Natural killer cell (primary cell): ENCODE data around the gene ARMC10. TPM values are rescaled to one million over a fixed set of nuclear protein-coding genes. Genes with fewer than 3 reads are reported as not detected.
A peak's percentile ranks its signal among the peaks of the same experiment; 100 is the strongest.
"Not testable (repeated sequence)": the region's sequence is repeated elsewhere in the genome, so short reads cannot be mapped to it uniquely, and the experiment has no call there.

Experiments used
- ATAC-seq, 3 donors: fragments of 150-1000 bp in 2 of 3; fragments of 200-7000 bp in 1 of 3; cut with Tn5 transposase; 1 replicate in 1 of 3; 2 replicates in 2 of 3; pipeline ENCODE4 v1.10.0; 2021; ENCODE audit warnings: mild to moderate bottlenecking in 2 of 3, moderate library complexity in 2 of 3
- DNase-seq, 2 donors: peaks; one replicate each; pipeline versions ENCODE4 v3.0.0 to v3.0.0-alpha.2; 2013 to 2021; ENCODE audit warnings: mixed read lengths in 1 of 2
- H3K27ac ChIP-seq: one replicate; pipeline ENCODE4 v1.5.1; 2013; ENCODE audit warnings: mild to moderate bottlenecking, low read length
- H3K27me3 ChIP-seq: one replicate; pipeline ENCODE4 v1.6.1; 2013; ENCODE audit warnings: low read length; ENCODE audit not compliant: control insufficient read depth, insufficient read depth
- H3K36me3 ChIP-seq: one replicate; pipeline ENCODE4 v1.6.1; 2013; ENCODE audit warnings: low read length; ENCODE audit not compliant: control insufficient read depth, insufficient read depth
- H3K4me1 ChIP-seq: one replicate; pipeline ENCODE4 v1.6.1; 2013; ENCODE audit warnings: low read length; ENCODE audit not compliant: control insufficient read depth, insufficient read depth
- H3K4me3 ChIP-seq: one replicate; pipeline ENCODE4 v1.5.1; 2013; ENCODE audit warnings: low read length
- H3K9me3 ChIP-seq: one replicate; pipeline ENCODE4 v1.6.1; 2013; ENCODE audit warnings: low read length; ENCODE audit not compliant: control insufficient read depth, insufficient read depth
- H3K27ac Mint-ChIP-seq, 2 donors: one replicate each; pipeline ENCODE4 v1.8.0; 2022; ENCODE audit warnings: mild to moderate bottlenecking in 2 of 2, mixed read lengths in 2 of 2, moderate library complexity in 1 of 2
- H3K27me3 Mint-ChIP-seq, 2 donors: one replicate each; pipeline ENCODE4 v1.8.0; 2022; ENCODE audit warnings: low read depth in 2 of 2, mixed read lengths in 2 of 2
- H3K36me3 Mint-ChIP-seq: one replicate; pipeline ENCODE4 v1.8.0; 2022; ENCODE audit warnings: mixed read lengths
- H3K4me1 Mint-ChIP-seq, 2 donors: one replicate each; pipeline ENCODE4 v1.8.0; 2022; ENCODE audit warnings: mixed read lengths in 2 of 2
- H3K4me3 Mint-ChIP-seq: one replicate; pipeline ENCODE4 v1.8.0; 2022; ENCODE audit warnings: mild to moderate bottlenecking, moderate library complexity, mixed read lengths
- H3K9me3 Mint-ChIP-seq, 2 donors: one replicate each; pipeline ENCODE4 v1.8.0; 2022; ENCODE audit warnings: mixed read lengths in 2 of 2
- WGBS: methylation state at CpG from one replicate; pipeline ENCODE4 v1.1.7; 2013; ENCODE audit warnings: missing lambda C conversion rate; ENCODE audit not compliant: insufficient coverage; 5-methylcytosine and 5-hydroxymethylcytosine counted together
- intact Hi-C: fragments of 100-400 bp; cut with micrococcal nuclease; formaldehyde crosslinking; loops from one replicate; pipeline ENCODE4 v1.14.2; 2022
- total RNA-seq, 4 donors: library from RNA; stranded (reverse); fragments of 120-200 nt in 1 of 4; gene quantifications; one replicate each; pipeline versions ENCODE4 v1.2.3 to v1.2.4, GENCODE V29; 2013 to 2022
- TF ChIP-seq, protein P1 (sequence below): fragments of 200-600 bp; IDR thresholded peaks from one replicate; pipeline ENCODE4 v1.8.0; 2022; ENCODE audit warnings: antibody characterized with exemption

The ARMC10 gene
- total RNA-seq, 3 donors from 2014 or later (not counting 1 experiment from before 2014, with no cell fraction given) = 15.0 to 17.2 (median 15.4) TPM

GRCh38 chr7:103075337-103075918, 488 bp downstream of the ARMC10 start:
- H3K9me3 Mint-ChIP-seq = no peaks in the 10 kb centered on the region
- ATAC-seq = peak; percentile 53 to 73 (median 62)
- Histone ChIP-seq H3K27ac (peak overlapping the region; percentile 62), H3K36me3 (no peaks in the 10 kb centered on the region), H3K9me3 (no peaks in the 10 kb centered on the region), H3K4me1 (peaks cover 13% of the 10 kb centered on the region), H3K4me3 (peak overlapping the region; percentile 50), H3K27me3 (no peaks in the 10 kb centered on the region)
- peak overlapping the region; percentile 95 for H3K4me3 Mint-ChIP-seq
- H3K4me1 Mint-ChIP-seq = peaks cover 26 to 30% of the 10 kb centered on the region in 2 donors
- DNase-seq = peak in 1 of 2 donors; percentile 79
- TF ChIP-seq, protein P1, sequence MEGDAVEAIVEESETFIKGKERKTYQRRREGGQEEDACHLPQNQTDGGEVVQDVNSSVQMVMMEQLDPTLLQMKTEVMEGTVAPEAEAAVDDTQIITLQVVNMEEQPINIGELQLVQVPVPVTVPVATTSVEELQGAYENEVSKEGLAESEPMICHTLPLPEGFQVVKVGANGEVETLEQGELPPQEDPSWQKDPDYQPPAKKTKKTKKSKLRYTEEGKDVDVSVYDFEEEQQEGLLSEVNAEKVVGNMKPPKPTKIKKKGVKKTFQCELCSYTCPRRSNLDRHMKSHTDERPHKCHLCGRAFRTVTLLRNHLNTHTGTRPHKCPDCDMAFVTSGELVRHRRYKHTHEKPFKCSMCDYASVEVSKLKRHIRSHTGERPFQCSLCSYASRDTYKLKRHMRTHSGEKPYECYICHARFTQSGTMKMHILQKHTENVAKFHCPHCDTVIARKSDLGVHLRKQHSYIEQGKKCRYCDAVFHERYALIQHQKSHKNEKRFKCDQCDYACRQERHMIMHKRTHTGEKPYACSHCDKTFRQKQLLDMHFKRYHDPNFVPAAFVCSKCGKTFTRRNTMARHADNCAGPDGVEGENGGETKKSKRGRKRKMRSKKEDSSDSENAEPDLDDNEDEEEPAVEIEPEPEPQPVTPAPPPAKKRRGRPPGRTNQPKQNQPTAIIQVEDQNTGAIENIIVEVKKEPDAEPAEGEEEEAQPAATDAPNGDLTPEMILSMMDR = no peak
- intact Hi-C loops = loop anchor here (2.0 kb wide), 3 partner anchors 73 to 327 kb away; partner anchors contain the start of genes FAM185A and NAPEPLD
- no peaks in the 10 kb centered on the region for H3K36me3 Mint-ChIP-seq
- H3K27ac Mint-ChIP-seq = peak overlapping the region; percentile 78 to 89
- WGBS = 1% methylated on average over 36 of the region's 36 CpGs
- H3K27me3 Mint-ChIP-seq = no peaks in the 10 kb centered on the region

GRCh38 chr7:103076764-103077163, 1.8 kb downstream of the ARMC10 start:
- Mint-ChIP-seq H3K4me1 (peaks cover 26 to 31% of the 10 kb centered on the region in 2 donors), H3K36me3 (no peaks in the 10 kb centered on the region), H3K27me3 (no peaks in the 10 kb centered on the region), H3K27ac (no peak overlapping the region), H3K4me3 (no peak overlapping the region), H3K9me3 (no peaks in the 10 kb centered on the region)
- H3K27me3 ChIP-seq = no peaks in the 10 kb centered on the region
- no peak overlapping the region for H3K27ac ChIP-seq
- no peak for ATAC-seq
- no peaks in the 10 kb centered on the region for H3K36me3 ChIP-seq
- H3K4me1 ChIP-seq = peaks cover 13% of the 10 kb centered on the region
- TF ChIP-seq, protein P1 = no peak
- intact Hi-C loops = no loop called here
- no peaks in the 10 kb centered on the region for H3K9me3 ChIP-seq
- DNase-seq = no peak
- WGBS = 96% methylated on average over 7 of the region's 7 CpGs
- H3K4me3 ChIP-seq = no peak overlapping the region

DNA sequence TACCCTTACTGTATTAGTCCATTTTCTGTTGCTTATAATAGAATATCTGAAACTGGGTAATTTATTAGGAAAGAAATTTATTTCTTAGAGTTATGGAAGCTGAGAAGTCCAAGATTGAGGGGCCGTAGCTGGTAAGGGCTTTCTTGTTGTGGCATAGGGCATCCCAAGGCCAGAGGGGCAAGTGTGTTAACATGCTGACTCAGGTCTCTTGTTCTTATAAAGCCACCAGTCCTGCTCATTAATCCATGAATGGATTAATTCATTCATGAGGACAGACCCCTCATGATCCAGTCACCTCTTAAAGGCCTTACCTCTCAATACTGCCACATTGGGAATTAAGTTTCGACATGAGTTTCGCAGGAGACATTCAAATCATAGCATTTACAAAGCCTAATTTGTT, 2.4 kb downstream of the ARMC10 start:
- DNase-seq (no peak), ATAC-seq (no peak)
- H3K27me3 Mint-ChIP-seq = no peaks in the 10 kb centered on the region
- Histone ChIP-seq H3K9me3 (no peaks in the 10 kb centered on the region), H3K36me3 (no peaks in the 10 kb centered on the region), H3K27ac (no peak overlapping the region), H3K4me1 (peaks cover 13% of the 10 kb centered on the region), H3K4me3 (no peak overlapping the region), H3K27me3 (no peaks in the 10 kb centered on the region)
- intact Hi-C loops = no loop called here
- peak overlapping the region; percentile 4 for H3K4me3 Mint-ChIP-seq
- no peaks in the 10 kb centered on the region for H3K36me3 Mint-ChIP-seq
- no peaks in the 10 kb centered on the region for H3K9me3 Mint-ChIP-seq
- TF ChIP-seq, protein P1 = no peak
- H3K27ac Mint-ChIP-seq = no peak overlapping the region
- WGBS = 100% methylated on average over 3 of the region's 3 CpGs
- H3K4me1 Mint-ChIP-seq = peaks cover 26 to 37% of the 10 kb centered on the region in 2 donors

DNA sequence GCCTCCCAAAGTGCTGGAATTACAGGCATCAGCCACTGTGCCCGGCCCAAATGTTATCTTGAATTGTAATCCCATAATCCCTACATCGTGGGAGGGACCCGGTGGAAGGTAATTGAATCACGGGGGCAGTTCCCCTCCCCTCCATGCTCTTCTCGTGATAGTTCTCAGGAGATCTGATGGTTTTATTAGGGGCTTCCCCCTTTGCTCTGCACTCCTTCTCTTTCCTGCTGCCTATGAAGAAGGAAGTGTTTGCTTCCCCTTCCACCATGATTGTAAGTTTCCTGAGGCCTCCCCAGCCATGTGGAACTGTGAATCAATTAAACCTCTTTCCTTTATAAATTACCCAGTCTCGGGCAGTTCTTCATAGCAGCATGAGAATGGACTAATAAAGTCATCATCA, 3.3 kb downstream of the ARMC10 start:
- H3K9me3 ChIP-seq, H3K27ac Mint-ChIP-seq, H3K9me3 Mint-ChIP-seq, H3K36me3 Mint-ChIP-seq, ATAC-seq, H3K27me3 Mint-ChIP-seq, intact Hi-C loops, H3K27me3 ChIP-seq, DNase-seq, H3K4me3 ChIP-seq, H3K36me3 ChIP-seq, H3K27ac ChIP-seq: not testable (repeated sequence)
- peaks cover 13% of the 10 kb centered on the region for H3K4me1 ChIP-seq
- 81% methylated on average over 5 of the region's 6 CpGs for WGBS
- H3K4me1 Mint-ChIP-seq = peaks cover 32 to 44% of the 10 kb centered on the region in 2 donors
- H3K4me3 Mint-ChIP-seq = peak overlapping the region; percentile 4
